ENCODE results near the gene EEF2.
"Not testable (repeated sequence)": the region's sequence is repeated elsewhere in the genome, so short reads cannot be mapped to it uniquely, and the experiment has no call there.

DNA sequence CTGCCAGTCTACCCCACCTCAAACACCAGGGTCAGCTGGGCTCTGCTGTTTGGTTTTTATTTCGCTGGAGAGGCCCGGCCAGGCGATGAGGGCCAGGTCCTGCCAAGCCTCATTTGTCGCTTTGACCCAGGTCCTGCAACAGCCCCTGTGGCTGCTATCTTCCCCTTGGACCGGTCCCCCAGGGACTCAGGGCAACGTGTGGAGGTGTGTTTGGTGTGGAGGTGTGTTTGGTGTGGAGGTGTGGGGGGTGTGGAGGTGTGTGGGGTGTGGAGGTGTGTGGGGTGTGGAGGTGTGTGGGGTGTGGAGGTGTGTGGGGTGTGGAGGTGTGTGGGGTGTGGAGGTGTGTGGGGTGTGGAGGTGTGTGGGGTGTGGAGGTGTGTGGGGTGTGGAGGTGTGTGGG, 26.2 kb upstream of the EEF2 start:
- TF ChIP-seq, protein P1, sequence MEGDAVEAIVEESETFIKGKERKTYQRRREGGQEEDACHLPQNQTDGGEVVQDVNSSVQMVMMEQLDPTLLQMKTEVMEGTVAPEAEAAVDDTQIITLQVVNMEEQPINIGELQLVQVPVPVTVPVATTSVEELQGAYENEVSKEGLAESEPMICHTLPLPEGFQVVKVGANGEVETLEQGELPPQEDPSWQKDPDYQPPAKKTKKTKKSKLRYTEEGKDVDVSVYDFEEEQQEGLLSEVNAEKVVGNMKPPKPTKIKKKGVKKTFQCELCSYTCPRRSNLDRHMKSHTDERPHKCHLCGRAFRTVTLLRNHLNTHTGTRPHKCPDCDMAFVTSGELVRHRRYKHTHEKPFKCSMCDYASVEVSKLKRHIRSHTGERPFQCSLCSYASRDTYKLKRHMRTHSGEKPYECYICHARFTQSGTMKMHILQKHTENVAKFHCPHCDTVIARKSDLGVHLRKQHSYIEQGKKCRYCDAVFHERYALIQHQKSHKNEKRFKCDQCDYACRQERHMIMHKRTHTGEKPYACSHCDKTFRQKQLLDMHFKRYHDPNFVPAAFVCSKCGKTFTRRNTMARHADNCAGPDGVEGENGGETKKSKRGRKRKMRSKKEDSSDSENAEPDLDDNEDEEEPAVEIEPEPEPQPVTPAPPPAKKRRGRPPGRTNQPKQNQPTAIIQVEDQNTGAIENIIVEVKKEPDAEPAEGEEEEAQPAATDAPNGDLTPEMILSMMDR (IDR thresholded peaks at IDR 0.05) = not testable (repeated sequence)
- not testable (repeated sequence) for TF ChIP-seq EZH2 (IDR thresholded peaks at IDR 0.05; ENCODE audit: borderline replicate concordance, insufficient read depth, low read depth, low read length, poor library complexity, severe bottlenecking)
